ENCODE data around the gene MATN1. TPM values are rescaled to one million over a fixed set of nuclear protein-coding genes. Genes with fewer than 3 reads are reported as not detected.

The MATN1 gene
- polyA plus RNA-seq, 5 donors = 0.30 to 0.97 (median 0.49) TPM

- DNase-seq = no peak
These were observed 61.0 kb downstream of the MATN1 start for GRCh38 chr1:30662291-30662840.

- no peak for DNase-seq
These were observed 62.1 kb downstream of the MATN1 start for GRCh38 chr1:30661311-30661710.

Other genes with a start within 250 kb of the MATN1 start
- gene LAPTM5, start 34.2 kb upstream of the MATN1 start, polyA plus RNA-seq (ENCODE audit: insufficient read depth in 1 of 5, insufficient read length in 5 of 5, low replicate concordance in 1 of 5) = 10 to 100 TPM; 24.7 to 29.7 (median 25.4) TPM
- gene SDC3, start 185.2 kb upstream of the MATN1 start, polyA plus RNA-seq (ENCODE audit: insufficient read depth in 1 of 5, insufficient read length in 5 of 5, low replicate concordance in 1 of 5) = 10 to 100 TPM; 31.6 to 44.1 (median 33.7) TPM